Measurements from ENCODE around the gene PDCD1.
"Not testable (repeated sequence)": the region's sequence is repeated elsewhere in the genome, so short reads cannot be mapped to it uniquely, and the experiment has no call there.

PDCD1 gene

GRCh38 chr2:241810307-241811200 lies 48.1 kb downstream of the PDCD1 start:
- H3K4me3 Mint-ChIP-seq: no peak overlapping the region
- no peaks in the 10 kb centered on the region for H3K36me3 Mint-ChIP-seq (ENCODE audit: low read depth)

GRCh38 chr2:241809383-241810306 lies 49.0 kb downstream of the PDCD1 start:
- Mint-ChIP-seq H3K27ac (no peak overlapping the region), H3K27me3 (ENCODE audit: low read depth) (no peaks in the 10 kb centered on the region), H3K4me3 (no peak overlapping the region), H3K9me3 (no peaks in the 10 kb centered on the region), H3K4me1 (ENCODE audit: low read depth) (peaks cover 4% of the 10 kb centered on the region), H3K36me3 (ENCODE audit: low read depth) (no peaks in the 10 kb centered on the region)
- no peak for DNase-seq (ENCODE audit: low spot score)

More at GRCh38 chr2:241810307-241811200, 48.1 kb downstream of the PDCD1 start:
- Mint-ChIP-seq H3K27ac (no peak overlapping the region), H3K9me3 (no peaks in the 10 kb centered on the region), H3K27me3 (ENCODE audit: low read depth) (no peaks in the 10 kb centered on the region), H3K4me1 (ENCODE audit: low read depth) (no peaks in the 10 kb centered on the region)
- no peak for DNase-seq (ENCODE audit: low spot score)

GRCh38 chr2:241808721-241809382 lies 49.8 kb downstream of the PDCD1 start, which contains the start of gene NEU4:
Gene NEU4 (plus strand): TSS chr2:241809193. CDS start chr2:241814485, 5,292 bp downstream.
- H3K9me3 Mint-ChIP-seq: no peaks in the 10 kb centered on the region
- no peak within 1 kb of the TSS for H3K4me3 Mint-ChIP-seq
- peaks cover 5% of the 10 kb centered on the region for H3K4me1 Mint-ChIP-seq (ENCODE audit: low read depth)
- DNase-seq (ENCODE audit: low spot score): no peak
- H3K36me3 Mint-ChIP-seq (ENCODE audit: low read depth): no peaks in the 10 kb centered on the region
- H3K27me3 Mint-ChIP-seq (ENCODE audit: low read depth): no peaks in the 10 kb centered on the region
- H3K27ac Mint-ChIP-seq: no peak within 1 kb of the TSS

GRCh38 chr2:241808051-241808720 lies 50.5 kb downstream of the PDCD1 start:
- Mint-ChIP-seq H3K27ac (no peak overlapping the region), H3K27me3 (ENCODE audit: low read depth) (no peaks in the 10 kb centered on the region), H3K4me1 (ENCODE audit: low read depth) (peaks cover 5% of the 10 kb centered on the region), H3K4me3 (no peak overlapping the region), H3K9me3 (no peaks in the 10 kb centered on the region), H3K36me3 (ENCODE audit: low read depth) (no peaks in the 10 kb centered on the region)
- no peak for DNase-seq (ENCODE audit: low spot score)

GRCh38 chr2:241806217-241806616 lies 52.5 kb downstream of the PDCD1 start:
- H3K4me3 Mint-ChIP-seq; H3K9me3 Mint-ChIP-seq; H3K4me1 Mint-ChIP-seq (ENCODE audit: low read depth); H3K27me3 Mint-ChIP-seq (ENCODE audit: low read depth); DNase-seq (ENCODE audit: low spot score); H3K36me3 Mint-ChIP-seq (ENCODE audit: low read depth); H3K27ac Mint-ChIP-seq: not testable (repeated sequence)

GRCh38 chr2:241804326-241805229 lies 54.1 kb downstream of the PDCD1 start:
- no peaks in the 10 kb centered on the region for H3K27me3 Mint-ChIP-seq (ENCODE audit: low read depth)
- no peak for DNase-seq (ENCODE audit: low spot score)
- peaks cover 5% of the 10 kb centered on the region for H3K4me1 Mint-ChIP-seq (ENCODE audit: low read depth)
- H3K27ac Mint-ChIP-seq: no peak overlapping the region
- no peaks in the 10 kb centered on the region for H3K9me3 Mint-ChIP-seq
- peak overlapping the region; percentile 64 for H3K4me3 Mint-ChIP-seq
- H3K36me3 Mint-ChIP-seq (ENCODE audit: low read depth): no peaks in the 10 kb centered on the region

GRCh38 chr2:241803387-241804325 lies 55.0 kb downstream of the PDCD1 start:
- Mint-ChIP-seq H3K27me3 (ENCODE audit: low read depth) (no peaks in the 10 kb centered on the region), H3K4me1 (ENCODE audit: low read depth) (peaks cover 5% of the 10 kb centered on the region), H3K36me3 (ENCODE audit: low read depth) (no peaks in the 10 kb centered on the region), H3K9me3 (no peaks in the 10 kb centered on the region), H3K4me3 (peak overlapping the region; percentile 72), H3K27ac (peak overlapping the region; percentile 55)
- DNase-seq (ENCODE audit: low spot score): peak; percentile 42

GRCh38 chr2:241802421-241803318 lies 56.0 kb downstream of the PDCD1 start:
- DNase-seq (ENCODE audit: low spot score): no peak
- Mint-ChIP-seq H3K27me3 (ENCODE audit: low read depth) (no peaks in the 10 kb centered on the region), H3K4me3 (no peak overlapping the region), H3K36me3 (ENCODE audit: low read depth) (no peaks in the 10 kb centered on the region), H3K27ac (no peak overlapping the region), H3K9me3 (no peaks in the 10 kb centered on the region), H3K4me1 (ENCODE audit: low read depth) (peaks cover 5% of the 10 kb centered on the region)

GRCh38 chr2:241801611-241802420 lies 56.9 kb downstream of the PDCD1 start:
- no peak overlapping the region for H3K4me3 Mint-ChIP-seq
- no peaks in the 10 kb centered on the region for H3K36me3 Mint-ChIP-seq (ENCODE audit: low read depth)
- H3K27me3 Mint-ChIP-seq (ENCODE audit: low read depth): no peaks in the 10 kb centered on the region
- H3K9me3 Mint-ChIP-seq: no peaks in the 10 kb centered on the region
- DNase-seq (ENCODE audit: low spot score): no peak
- H3K27ac Mint-ChIP-seq: no peak overlapping the region
- H3K4me1 Mint-ChIP-seq (ENCODE audit: low read depth): peaks cover 5% of the 10 kb centered on the region

GRCh38 chr2:241800198-241800903 lies 58.3 kb downstream of the PDCD1 start:
- DNase-seq (ENCODE audit: low spot score); H3K27ac Mint-ChIP-seq; H3K27me3 Mint-ChIP-seq (ENCODE audit: low read depth); H3K4me1 Mint-ChIP-seq (ENCODE audit: low read depth); H3K4me3 Mint-ChIP-seq; H3K9me3 Mint-ChIP-seq; H3K36me3 Mint-ChIP-seq (ENCODE audit: low read depth): not testable (repeated sequence)
